HG02884 (cell line): ENCODE data around the gene URGCP.
"Not testable (repeated sequence)": the region's sequence is repeated elsewhere in the genome, so short reads cannot be mapped to it uniquely, and the experiment has no call there.

Experiments used
- ATAC-seq: cut with Tn5 transposase; IDR thresholded peaks from one replicate; pipeline ENCODE4 v1.9.1; 2021; ENCODE audit warnings: mild to moderate bottlenecking, moderate library complexity; ENCODE audit not compliant: unreplicated experiment

The URGCP gene

DNA sequence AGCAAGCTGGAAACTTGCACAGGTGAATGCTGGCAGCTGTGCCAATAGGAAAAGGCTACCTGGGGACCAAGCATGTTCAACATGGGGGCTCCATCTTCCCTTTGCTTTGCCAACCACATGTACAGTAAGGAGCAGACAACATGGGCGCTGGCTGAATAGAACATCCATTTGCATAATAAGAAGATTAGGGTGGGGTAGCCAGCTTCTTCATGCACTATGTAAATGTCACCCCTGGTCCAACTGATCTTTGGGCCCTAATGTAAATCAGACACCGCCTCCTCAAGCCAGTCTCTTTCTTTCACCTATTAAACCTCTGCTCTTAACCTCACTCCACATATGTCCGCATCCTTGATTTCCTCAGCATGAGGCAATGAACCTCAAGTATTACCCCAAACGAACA lies 63.1 kb downstream of the URGCP start:
- no peak for ATAC-seq

DNA sequence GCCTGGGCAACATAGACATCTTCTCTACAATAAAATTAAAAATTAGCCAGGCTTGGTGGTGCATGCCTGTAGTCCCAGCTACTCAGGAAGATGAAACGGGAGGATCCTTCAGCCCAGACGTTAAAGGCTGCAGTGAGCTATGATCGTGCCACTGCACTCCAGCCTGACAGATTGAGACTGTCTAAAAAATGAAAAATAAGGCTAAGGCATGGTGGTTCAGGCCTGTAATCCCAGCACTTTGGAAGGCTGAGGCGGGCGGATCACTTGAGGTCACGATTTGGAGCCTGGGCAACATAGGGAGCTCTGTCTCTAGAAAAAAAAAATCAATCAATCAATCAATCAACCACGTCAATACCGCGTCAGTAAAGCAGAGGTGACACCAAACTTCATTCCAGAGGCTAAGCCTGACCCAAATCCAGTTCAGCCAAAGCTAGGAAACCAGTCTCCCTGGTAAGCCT lies 68.2 kb downstream of the URGCP start:
- ATAC-seq, result no peak

DNA sequence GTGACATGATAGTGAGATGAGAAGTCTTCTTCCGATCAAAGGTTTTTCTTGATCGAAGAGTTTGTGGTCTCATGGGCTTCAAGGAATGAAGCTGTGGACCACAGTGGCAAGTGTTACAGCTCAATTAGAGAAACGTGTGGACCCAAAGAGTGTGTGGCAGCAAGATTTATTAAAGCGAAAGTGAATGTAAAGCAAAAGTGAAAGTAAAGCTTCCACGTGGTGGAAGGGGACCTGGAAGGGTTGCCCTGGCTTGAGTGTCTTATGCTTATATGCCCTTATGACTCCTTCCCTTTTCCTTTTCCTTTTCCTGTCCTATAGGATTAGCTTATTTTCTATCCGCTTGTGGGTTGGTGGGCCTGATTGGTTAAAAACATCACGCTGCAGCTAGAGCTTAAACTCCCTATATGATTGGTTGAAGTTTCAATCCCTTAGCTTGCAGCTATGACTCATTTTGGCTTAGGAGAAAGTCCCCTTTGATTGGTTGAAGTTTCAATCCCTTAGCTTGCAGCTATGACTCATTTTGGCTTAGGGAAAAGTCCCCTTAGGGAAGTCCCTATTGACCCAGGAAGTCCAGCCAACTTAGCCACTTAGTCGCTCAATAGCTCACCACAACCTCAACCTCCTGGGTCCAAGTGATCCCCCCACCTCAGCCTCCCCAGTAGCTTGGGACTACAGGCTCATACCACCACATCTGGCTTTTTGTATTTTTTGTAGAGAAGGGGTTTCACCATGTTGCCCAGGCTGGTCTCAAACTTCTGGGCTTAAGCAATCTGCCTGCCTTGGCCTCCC lies 71.7 kb downstream of the URGCP start:
- peak; percentile 52 for ATAC-seq

DNA sequence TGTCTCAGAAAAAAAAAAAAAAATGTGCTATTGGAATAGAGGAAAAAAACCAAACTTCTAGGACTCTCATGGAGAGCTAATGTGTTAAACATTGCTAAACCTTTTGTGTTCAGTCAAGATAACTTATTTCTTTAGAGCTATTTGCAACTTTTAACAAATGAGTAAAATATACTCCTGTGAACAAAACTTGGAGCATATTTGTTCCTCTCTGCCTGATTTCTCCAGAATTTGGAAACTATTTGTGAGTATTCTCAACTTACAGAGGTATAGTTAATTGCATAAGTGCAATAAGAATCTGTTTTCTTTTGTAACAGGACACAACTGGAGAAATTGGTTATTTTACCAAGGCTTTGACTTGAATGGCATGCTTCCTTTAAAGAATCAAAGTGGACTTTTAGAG lies 75.5 kb downstream of the URGCP start:
- ATAC-seq, result not testable (repeated sequence)
